ENCODE data around the gene RAB1B. TPM values are rescaled to one million over a fixed set of nuclear protein-coding genes. Genes with fewer than 3 reads are reported as not detected.

The RAB1B gene
- total and polyA plus RNA-seq, 10 of the 15 experiments (the other 5 are each of a cell fraction or from before 2014, with no cell fraction given) = 10.4 to 193 (median 96.9) TPM

DNA sequence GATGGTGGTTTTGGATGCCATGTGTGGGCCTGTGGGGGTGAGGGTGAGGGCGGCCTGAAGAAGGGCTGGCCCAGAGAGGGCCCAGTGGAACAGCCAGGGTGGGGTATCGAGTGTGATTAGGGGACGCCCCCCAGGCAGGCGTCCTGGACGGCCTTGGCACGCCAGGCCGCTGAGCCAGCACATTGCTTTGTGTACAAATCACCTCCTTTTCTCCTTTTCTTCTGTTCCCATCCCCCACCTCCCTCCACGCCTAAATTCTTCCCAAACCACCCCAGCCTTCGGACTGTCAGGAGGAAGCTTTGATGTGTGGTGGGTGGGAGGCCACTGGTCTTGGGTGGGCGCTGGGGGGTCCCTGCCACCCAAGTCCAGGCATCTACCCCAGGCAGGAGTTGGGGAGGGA, 56.2 kb downstream of the RAB1B start:
- no peak for DNase-seq (ENCODE audit: low read depth, low spot score)
- no peak overlapping the region for H3K9ac ChIP-seq (ENCODE audit: control insufficient read depth, insufficient read depth, low read length)
- intact Hi-C loops (cut with micrococcal nuclease; ENCODE audit: unreplicated experiment) = no loop called here
- H3K36me3 ChIP-seq (ENCODE audit: control insufficient read depth in 2 of 2, insufficient read depth in 2 of 2, low read length in 1 of 2) = no peaks in the 10 kb centered on the region
- FAIRE-seq = no peak
- TF ChIP-seq, protein P1, sequence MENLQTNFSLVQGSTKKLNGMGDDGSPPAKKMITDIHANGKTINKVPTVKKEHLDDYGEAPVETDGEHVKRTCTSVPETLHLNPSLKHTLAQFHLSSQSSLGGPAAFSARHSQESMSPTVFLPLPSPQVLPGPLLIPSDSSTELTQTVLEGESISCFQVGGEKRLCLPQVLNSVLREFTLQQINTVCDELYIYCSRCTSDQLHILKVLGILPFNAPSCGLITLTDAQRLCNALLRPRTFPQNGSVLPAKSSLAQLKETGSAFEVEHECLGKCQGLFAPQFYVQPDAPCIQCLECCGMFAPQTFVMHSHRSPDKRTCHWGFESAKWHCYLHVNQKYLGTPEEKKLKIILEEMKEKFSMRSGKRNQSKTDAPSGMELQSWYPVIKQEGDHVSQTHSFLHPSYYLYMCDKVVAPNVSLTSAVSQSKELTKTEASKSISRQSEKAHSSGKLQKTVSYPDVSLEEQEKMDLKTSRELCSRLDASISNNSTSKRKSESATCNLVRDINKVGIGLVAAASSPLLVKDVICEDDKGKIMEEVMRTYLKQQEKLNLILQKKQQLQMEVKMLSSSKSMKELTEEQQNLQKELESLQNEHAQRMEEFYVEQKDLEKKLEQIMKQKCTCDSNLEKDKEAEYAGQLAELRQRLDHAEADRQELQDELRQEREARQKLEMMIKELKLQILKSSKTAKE (IDR thresholded peaks at IDR 0.05; ENCODE audit: low read depth, poor library complexity, severe bottlenecking) = no peak
- TF ChIP-seq MTA2 (IDR thresholded peaks at IDR 0.05; ENCODE audit: low read depth) = no peak
- TF ChIP-seq, protein P2, sequence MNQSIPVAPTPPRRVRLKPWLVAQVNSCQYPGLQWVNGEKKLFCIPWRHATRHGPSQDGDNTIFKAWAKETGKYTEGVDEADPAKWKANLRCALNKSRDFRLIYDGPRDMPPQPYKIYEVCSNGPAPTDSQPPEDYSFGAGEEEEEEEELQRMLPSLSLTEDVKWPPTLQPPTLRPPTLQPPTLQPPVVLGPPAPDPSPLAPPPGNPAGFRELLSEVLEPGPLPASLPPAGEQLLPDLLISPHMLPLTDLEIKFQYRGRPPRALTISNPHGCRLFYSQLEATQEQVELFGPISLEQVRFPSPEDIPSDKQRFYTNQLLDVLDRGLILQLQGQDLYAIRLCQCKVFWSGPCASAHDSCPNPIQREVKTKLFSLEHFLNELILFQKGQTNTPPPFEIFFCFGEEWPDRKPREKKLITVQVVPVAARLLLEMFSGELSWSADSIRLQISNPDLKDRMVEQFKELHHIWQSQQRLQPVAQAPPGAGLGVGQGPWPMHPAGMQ (IDR thresholded peaks at IDR 0.05; ENCODE audit: borderline replicate concordance) = no peak
- TF ChIP-seq, protein P3, sequence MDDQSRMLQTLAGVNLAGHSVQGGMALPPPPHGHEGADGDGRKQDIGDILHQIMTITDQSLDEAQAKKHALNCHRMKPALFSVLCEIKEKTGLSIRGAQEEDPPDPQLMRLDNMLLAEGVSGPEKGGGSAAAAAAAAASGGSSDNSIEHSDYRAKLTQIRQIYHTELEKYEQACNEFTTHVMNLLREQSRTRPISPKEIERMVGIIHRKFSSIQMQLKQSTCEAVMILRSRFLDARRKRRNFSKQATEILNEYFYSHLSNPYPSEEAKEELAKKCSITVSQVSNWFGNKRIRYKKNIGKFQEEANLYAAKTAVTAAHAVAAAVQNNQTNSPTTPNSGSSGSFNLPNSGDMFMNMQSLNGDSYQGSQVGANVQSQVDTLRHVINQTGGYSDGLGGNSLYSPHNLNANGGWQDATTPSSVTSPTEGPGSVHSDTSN (IDR thresholded peaks at IDR 0.05; ENCODE audit: insufficient replicate concordance, low read depth, low read length) = no peak
- BruUV-seq (replicated peaks) = no TSS peak
- RAD21 ChIA-PET (ENCODE audit: unreplicated experiment) = interaction anchor here (1.0 kb wide), 1 partner anchor 11 kb away, joined by 3 read pairs; no protein-coding TSS in a partner anchor
- H3K9me3 ChIP-seq (replicated peaks; ENCODE audit: control insufficient read depth, insufficient read depth, low read length) = no peaks in the 10 kb centered on the region; the same call in 2 of the 3 replicates
- peaks cover 10% of the 10 kb centered on the region; the same call in 1 of the 2 replicates for H3K4me1 ChIP-seq (ENCODE audit: control insufficient read depth, insufficient read depth, low read length)
- CTCF ChIA-PET = interaction anchor here (3.8 kb wide), 1 partner anchor 13 kb away, joined by 34 read pairs; no protein-coding TSS in a partner anchor
- H3K4me3 ChIP-seq = no peak overlapping the region
- in situ Hi-C loops (cut with MboI) = no loop called here
- no peak for ATAC-seq
- SMC1A ChIA-PET (ENCODE audit: uncharacterized antibody, unreplicated experiment) = interaction anchor here (3.4 kb wide), 1 partner anchor 13 kb away, joined by 12 read pairs; no protein-coding TSS in a partner anchor
- no peak overlapping the region for H3K4me2 ChIP-seq (ENCODE audit: control insufficient read depth, insufficient read depth)
- no peaks in the 10 kb centered on the region; a peak in 1 of 4 replicates for H3K27me3 ChIP-seq (replicated peaks in 1 of 2; ENCODE audit: control insufficient read depth in 2 of 2, insufficient read depth in 2 of 2, low read length in 1 of 2)
- no peaks in the 10 kb centered on the region for H3K79me2 ChIP-seq (ENCODE audit: control insufficient read depth, insufficient read depth, low read length)
- WGBS (ENCODE audit: insufficient coverage, insufficient replicate concordance, low lambda C conversion rate, missing lambda C conversion rate) = 42% methylated on average over 10 of the region's 10 CpGs
- POLR2A ChIA-PET = no interaction called here
- no peaks in the 10 kb centered on the region for H4K20me1 ChIP-seq (ENCODE audit: control insufficient read depth, insufficient read depth)
- H2AFZ ChIP-seq (ENCODE audit: control insufficient read depth, low read depth, low read length) = no peak overlapping the region
- no peak overlapping the region for H3K27ac ChIP-seq (ENCODE audit: control insufficient read depth, insufficient read depth)
